ENCODE data around the gene DCPS. TPM values are rescaled to one million over a fixed set of nuclear protein-coding genes. Genes with fewer than 3 reads are reported as not detected.

DCPS gene
- total and polyA plus RNA-seq, 2 of the 4 experiments (the other 2 are of a cell fraction) = 19.7 to 34.8 TPM

- in situ Hi-C loops (cut with MboI; ENCODE audit: low sequenced_read_pairs) = no loop called here
- Histone ChIP-seq H2BK120ac (ENCODE audit: low read depth, low read length) (peak within 1 kb of the TSS; percentile 12), H4K5ac (ENCODE audit: low read depth, low read length) (peak within 1 kb of the TSS; percentile 90), H3K4me1 (ENCODE audit: control insufficient read depth, insufficient read depth, low read length) (peaks cover 3% of the 10 kb centered on the region; the same call in 1 of the 2 replicates), H3K4me2 (ENCODE audit: low read depth, low read length) (peak within 1 kb of the TSS; percentile 83), H3K4me3 (ENCODE audit: insufficient read depth, low read depth, low read length) (peak within 1 kb of the TSS; percentile 83), H2AFZ (replicated peaks; ENCODE audit: low read length, poor library complexity) (peak within 1 kb of the TSS; percentile 97), H2AK5ac (ENCODE audit: low read depth, low read length) (peak within 1 kb of the TSS; percentile 26), H3K9me1 (ENCODE audit: insufficient read depth, low read length) (peaks cover 5% of the 10 kb centered on the region; the same call in 1 of the 2 replicates), H2BK20ac (ENCODE audit: low read depth, low read length) (peak within 1 kb of the TSS; percentile 10; the same call in 1 of the 2 replicates), H4K91ac (ENCODE audit: insufficient read depth, low read depth, low read length) (peak within 1 kb of the TSS; percentile 74), H3K18ac (ENCODE audit: low read depth, low read length) (peak within 1 kb of the TSS; percentile 55), H3K56ac (ENCODE audit: extremely low read depth, insufficient read depth, low read length) (peak within 1 kb of the TSS; percentile 5), H4K20me1 (ENCODE audit: insufficient read depth, low read length) (no peaks in the 10 kb centered on the region), H2BK15ac (ENCODE audit: low read depth, low read length) (peak within 1 kb of the TSS; percentile 31; the same call in 1 of the 3 replicates), H3K14ac (replicated peaks; ENCODE audit: low read depth, low read length) (peak within 1 kb of the TSS; percentile 75), H3K23ac (ENCODE audit: low read depth, low read length) (peak within 1 kb of the TSS; percentile 83), H3K27me3 (ENCODE audit: control insufficient read depth, insufficient read depth, low read length) (no peaks in the 10 kb centered on the region), H3K9me3 (ENCODE audit: control insufficient read depth, insufficient read depth, low read length) (no peaks in the 10 kb centered on the region), H3K36me3 (ENCODE audit: control insufficient read depth, insufficient read depth, low read length) (no peaks in the 10 kb centered on the region), H3K4ac (ENCODE audit: low read depth, low read length) (peak within 1 kb of the TSS; percentile 83), H3K79me1 (ENCODE audit: low read depth in 1 of 2, low read length in 2 of 2) (peaks cover 4 to 27% of the 10 kb centered on the region in 2 experiments; a peak in 3 of 4 replicates), H2BK5ac (ENCODE audit: low read depth, low read length, poor library complexity, severe bottlenecking) (peak within 1 kb of the TSS; percentile 32), H3K9ac (ENCODE audit: low read depth, low read length) (peak within 1 kb of the TSS; percentile 84), H2AK9ac (replicated peaks; ENCODE audit: low read depth, low read length, poor library complexity) (peak within 1 kb of the TSS; percentile 39), H3K27ac (ENCODE audit: insufficient read depth, low read length) (peak within 1 kb of the TSS; percentile 78), H4K8ac (ENCODE audit: low read depth in 2 of 2, low read length in 2 of 2) (peak within 1 kb of the TSS; percentile 74 to 91)
- peak; percentile 94 for ATAC-seq (ENCODE audit: low read depth)
- TF ChIP-seq BHLHE40 (IDR thresholded peaks at IDR 0.05; ENCODE audit: low read depth, low read length) (peak; percentile 44), CEBPB (IDR thresholded peaks at IDR 0.05; ENCODE audit: low read depth, low read length) (no peak), FOS (IDR thresholded peaks at IDR 0.05; ENCODE audit: low read depth, low read length) (no peak), MXI1 (IDR thresholded peaks at IDR 0.05; ENCODE audit: borderline replicate concordance, low read depth, low read length) (no peak; the same call in 1 of the 2 replicates), RFX5 (IDR thresholded peaks at IDR 0.05; ENCODE audit: low read depth, low read length) (no peak), RAD21 (IDR thresholded peaks at IDR 0.05; ENCODE audit: low read length) (no peak), POLR2A (IDR thresholded peaks at IDR 0.05; ENCODE audit: low read depth, low read length) (peak; percentile 31; the same call in 1 of the 2 replicates), MAZ (IDR thresholded peaks at IDR 0.05; ENCODE audit: borderline replicate concordance, low read depth, low read length) (peak; percentile 68; the same call in 1 of the 2 replicates), SMC3 (IDR thresholded peaks at IDR 0.05; ENCODE audit: low read depth, low read length) (no peak), MAFK (IDR thresholded peaks at IDR 0.05; ENCODE audit: low read depth, low read length) (no peak), CHD1 (IDR thresholded peaks at IDR 0.05; ENCODE audit: low read depth, low read length) (no peak)
- TF ChIP-seq, protein P1, sequence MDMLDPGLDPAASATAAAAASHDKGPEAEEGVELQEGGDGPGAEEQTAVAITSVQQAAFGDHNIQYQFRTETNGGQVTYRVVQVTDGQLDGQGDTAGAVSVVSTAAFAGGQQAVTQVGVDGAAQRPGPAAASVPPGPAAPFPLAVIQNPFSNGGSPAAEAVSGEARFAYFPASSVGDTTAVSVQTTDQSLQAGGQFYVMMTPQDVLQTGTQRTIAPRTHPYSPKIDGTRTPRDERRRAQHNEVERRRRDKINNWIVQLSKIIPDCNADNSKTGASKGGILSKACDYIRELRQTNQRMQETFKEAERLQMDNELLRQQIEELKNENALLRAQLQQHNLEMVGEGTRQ (IDR thresholded peaks at IDR 0.05; ENCODE audit: low read depth, low read length) = no peak
- TF ChIP-seq, protein P2, sequence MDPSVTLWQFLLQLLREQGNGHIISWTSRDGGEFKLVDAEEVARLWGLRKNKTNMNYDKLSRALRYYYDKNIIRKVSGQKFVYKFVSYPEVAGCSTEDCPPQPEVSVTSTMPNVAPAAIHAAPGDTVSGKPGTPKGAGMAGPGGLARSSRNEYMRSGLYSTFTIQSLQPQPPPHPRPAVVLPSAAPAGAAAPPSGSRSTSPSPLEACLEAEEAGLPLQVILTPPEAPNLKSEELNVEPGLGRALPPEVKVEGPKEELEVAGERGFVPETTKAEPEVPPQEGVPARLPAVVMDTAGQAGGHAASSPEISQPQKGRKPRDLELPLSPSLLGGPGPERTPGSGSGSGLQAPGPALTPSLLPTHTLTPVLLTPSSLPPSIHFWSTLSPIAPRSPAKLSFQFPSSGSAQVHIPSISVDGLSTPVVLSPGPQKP (IDR thresholded peaks at IDR 0.05; ENCODE audit: borderline replicate concordance, low read depth, low read length) = no peak
- TF ChIP-seq, protein P3, sequence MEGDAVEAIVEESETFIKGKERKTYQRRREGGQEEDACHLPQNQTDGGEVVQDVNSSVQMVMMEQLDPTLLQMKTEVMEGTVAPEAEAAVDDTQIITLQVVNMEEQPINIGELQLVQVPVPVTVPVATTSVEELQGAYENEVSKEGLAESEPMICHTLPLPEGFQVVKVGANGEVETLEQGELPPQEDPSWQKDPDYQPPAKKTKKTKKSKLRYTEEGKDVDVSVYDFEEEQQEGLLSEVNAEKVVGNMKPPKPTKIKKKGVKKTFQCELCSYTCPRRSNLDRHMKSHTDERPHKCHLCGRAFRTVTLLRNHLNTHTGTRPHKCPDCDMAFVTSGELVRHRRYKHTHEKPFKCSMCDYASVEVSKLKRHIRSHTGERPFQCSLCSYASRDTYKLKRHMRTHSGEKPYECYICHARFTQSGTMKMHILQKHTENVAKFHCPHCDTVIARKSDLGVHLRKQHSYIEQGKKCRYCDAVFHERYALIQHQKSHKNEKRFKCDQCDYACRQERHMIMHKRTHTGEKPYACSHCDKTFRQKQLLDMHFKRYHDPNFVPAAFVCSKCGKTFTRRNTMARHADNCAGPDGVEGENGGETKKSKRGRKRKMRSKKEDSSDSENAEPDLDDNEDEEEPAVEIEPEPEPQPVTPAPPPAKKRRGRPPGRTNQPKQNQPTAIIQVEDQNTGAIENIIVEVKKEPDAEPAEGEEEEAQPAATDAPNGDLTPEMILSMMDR (conservative IDR thresholded peaks at IDR 0.05; ENCODE audit: low read depth, low read length) = no peak
- DNase-seq = peak; percentile 42
- dilution Hi-C loops (cut with HindIII; ENCODE audit: low sequenced_read_pairs, unreplicated experiment) = no loop called here
- ChIA-PET POLR2A (ENCODE audit: unreplicated experiment) (no interaction called here), CTCF (interaction anchor here (0.6 kb wide), 2 partner anchors 8 to 1050 kb away, joined by 3 to 4 read pairs; no protein-coding TSS in a partner anchor)
- BruUV-seq (replicated peaks) = no TSS peak
- intact Hi-C loops (cut with micrococcal nuclease) = no loop called here
- 1% methylated on average over 41 of the region's 82 CpGs; no CpG with 5 or more reads in 1 of the 2 experiments for WGBS, 2 experiments (ENCODE audit: extremely low coverage in 2 of 2, insufficient read length in 1 of 2)
Measured at GRCh38 chr11:126282736-126283591, 20.9 kb upstream of the DCPS start, which contains the start of gene TIRAP. Gene TIRAP, plus strand, starts transcription at chr11:126283093. Its CDS starts 7,802 bp downstream, at chr11:126290895.

Measured in IMR-90 (cell line).